ENCODE data around the gene TMEM123. TPM values are rescaled to one million over a fixed set of nuclear protein-coding genes. Genes with fewer than 3 reads are reported as not detected.

Gene TMEM123
- total and polyA plus RNA-seq, 10 of the 15 experiments (the other 5 are each of a cell fraction or from before 2014, with no cell fraction given), result 35.1 to 667 (median 123) TPM

DNA sequence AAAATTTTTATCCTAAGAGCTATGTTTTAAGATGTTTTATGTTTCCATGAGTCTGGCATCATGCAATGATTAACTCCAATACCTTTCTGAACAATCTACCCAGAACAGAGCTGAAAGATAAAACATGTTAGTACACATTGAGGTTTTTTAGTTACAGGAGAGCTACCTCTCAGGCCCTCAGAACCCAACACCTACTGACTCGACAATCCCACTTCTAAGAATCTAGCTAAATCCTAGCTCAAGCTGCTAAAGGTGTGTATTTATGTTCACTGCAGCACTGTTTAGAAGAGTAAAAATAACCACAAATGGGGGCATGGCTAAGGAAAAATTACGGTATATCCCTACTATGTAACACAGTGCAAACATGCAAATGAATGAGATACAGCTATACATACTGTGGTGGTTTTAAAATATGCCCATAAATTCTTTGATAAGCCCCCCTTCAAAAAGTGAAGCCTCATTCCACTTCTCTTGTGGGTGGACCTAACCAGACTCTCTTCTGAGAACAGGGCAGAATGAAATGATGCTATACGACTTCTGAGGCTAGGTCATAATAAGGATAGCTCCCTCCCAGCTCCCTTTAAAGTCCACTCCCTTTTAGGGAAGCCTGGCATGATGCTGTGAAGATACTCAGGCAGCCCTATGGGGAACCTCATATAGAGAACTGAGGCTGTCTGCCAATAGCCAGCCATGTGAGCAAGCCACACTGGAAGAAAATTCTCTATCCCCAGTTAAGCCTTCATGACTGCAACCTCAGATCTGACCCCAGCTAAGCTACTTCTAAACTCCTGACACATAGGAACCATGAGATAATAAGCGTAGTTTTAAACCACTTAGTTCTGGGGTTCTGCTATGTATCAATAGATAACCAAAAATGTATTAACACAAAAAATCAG, 29.5 kb downstream of the TMEM123 start:
- no peak overlapping the region for H3K27ac ChIP-seq (ENCODE audit: control insufficient read depth, insufficient read depth)
- H3K36me3 ChIP-seq (ENCODE audit: control insufficient read depth in 2 of 2, insufficient read depth in 2 of 2, low read length in 1 of 2), result peaks cover 0 to 2% of the 10 kb centered on the region in 2 experiments; a peak in 1 of 4 replicates
- ATAC-seq, result no peak; the same call in 1 of the 3 replicates
- H3K79me2 ChIP-seq (ENCODE audit: control insufficient read depth, insufficient read depth, low read length), result peaks cover 19% of the 10 kb centered on the region
- no peak for TF ChIP-seq ZNF24 (IDR thresholded peaks at IDR 0.05)
- TF ChIP-seq CTCF (IDR thresholded peaks at IDR 0.05 in 2 of 3, conservative IDR thresholded peaks at IDR 0.05 in 1 of 3; ENCODE audit: control insufficient read depth in 2 of 3, extremely low read depth in 1 of 3, insufficient read depth in 1 of 3, low read depth in 3 of 3, low read length in 3 of 3), result no peak
- TF ChIP-seq CHD2 (IDR thresholded peaks at IDR 0.05; ENCODE audit: borderline replicate concordance, low read depth, low read length), result no peak
- TF ChIP-seq RFX5 (IDR thresholded peaks at IDR 0.05; ENCODE audit: low read depth, low read length), result no peak
- TF ChIP-seq POLR2A (IDR thresholded peaks at IDR 0.05; ENCODE audit: low read depth, low read length), result no peak
- no peak for TF ChIP-seq ATF7 (IDR thresholded peaks at IDR 0.05; ENCODE audit: low read depth)
- TF ChIP-seq NFIC (IDR thresholded peaks at IDR 0.05; ENCODE audit: low read depth, low read length), result no peak
- no peak for TF ChIP-seq NFYA (IDR thresholded peaks at IDR 0.05; ENCODE audit: borderline replicate concordance, low read depth, low read length)
- no peak for TF ChIP-seq NR2C1 (IDR thresholded peaks at IDR 0.05)
- no peak for TF ChIP-seq FOXM1 (IDR thresholded peaks at IDR 0.05; ENCODE audit: low read depth, low read length)
- no peak for TF ChIP-seq TAF1 (IDR thresholded peaks at IDR 0.05; ENCODE audit: borderline replicate concordance, low read depth, low read length)
- TF ChIP-seq SMAD5 (IDR thresholded peaks at IDR 0.05; ENCODE audit: low read depth), result no peak
- TF ChIP-seq MTA2 (IDR thresholded peaks at IDR 0.05; ENCODE audit: low read depth), result no peak
- TF ChIP-seq TCF3 (IDR thresholded peaks at IDR 0.05; ENCODE audit: borderline replicate concordance, insufficient read depth, low read depth, low read length), result no peak
- H3K4me2 ChIP-seq (ENCODE audit: control insufficient read depth, insufficient read depth), result no peak overlapping the region
- H3K4me1 ChIP-seq (ENCODE audit: control insufficient read depth, insufficient read depth, low read length), result peaks cover 4% of the 10 kb centered on the region; the same call in 1 of the 2 replicates
- DNase-seq (ENCODE audit: low read depth, low spot score), result no peak
- no peak overlapping the region for H3K9ac ChIP-seq (ENCODE audit: control insufficient read depth, insufficient read depth, low read length)
- in situ Hi-C loops (cut with MboI) (no loop called here), intact Hi-C loops (cut with micrococcal nuclease; ENCODE audit: unreplicated experiment) (no loop called here)
- RAD21 ChIA-PET (ENCODE audit: unreplicated experiment), result interaction anchor here (0.9 to 3.6 kb wide), 8 partner anchors 9 to 190 kb away, joined by 3 to 22 read pairs (median 6); no protein-coding TSS in a partner anchor
- CTCF ChIA-PET, result interaction anchor here (0.6 to 3.3 kb wide), 17 partner anchors 9 to 244 kb away, joined by 3 to 18 read pairs (median 5); no protein-coding TSS in a partner anchor
- WGBS (ENCODE audit: insufficient coverage, insufficient replicate concordance, low lambda C conversion rate, missing lambda C conversion rate), result 69% methylated on average over 4 of the region's 4 CpGs
- H4K20me1 ChIP-seq (ENCODE audit: control insufficient read depth, insufficient read depth), result no peaks in the 10 kb centered on the region
- SMC1A ChIA-PET (ENCODE audit: uncharacterized antibody, unreplicated experiment), result interaction anchor here (0.8 to 2.9 kb wide), 17 partner anchors 12 to 189 kb away, joined by 3 to 15 read pairs (median 4); no protein-coding TSS in a partner anchor
- BruUV-seq (replicated peaks), result no TSS peak
- no peak overlapping the region for H3K4me3 ChIP-seq
- no peaks in the 10 kb centered on the region for H3K27me3 ChIP-seq (replicated peaks in 1 of 2; ENCODE audit: control insufficient read depth in 2 of 2, insufficient read depth in 2 of 2, low read length in 1 of 2)
- no peak overlapping the region for H2AFZ ChIP-seq (ENCODE audit: control insufficient read depth, low read depth, low read length)
- no peak for FAIRE-seq
- peaks cover 3% of the 10 kb centered on the region; the same call in 2 of the 3 replicates for H3K9me3 ChIP-seq (replicated peaks; ENCODE audit: control insufficient read depth, insufficient read depth, low read length)
- POLR2A ChIA-PET, result interaction anchor here (0.6 to 2.4 kb wide), 4 partner anchors 10 to 33 kb away, joined by 3 to 9 read pairs (median 5); no protein-coding TSS in a partner anchor

Data from GM12878 (cell line).